Caco-2 (cell line): ENCODE results near the gene RETREG1. TPM values are rescaled to one million over a fixed set of nuclear protein-coding genes. Genes with fewer than 3 reads are reported as not detected.
A peak's percentile ranks its signal among the peaks of the same experiment; 100 is the strongest.

Source experiments
- BruUV-seq: library from RNA; stranded (reverse); fragments of 400-500 nt; replicated peaks from 2 replicates; lab custom pipeline; 2021; lab: Mats Ljungman, UMichigan
- CTCF ChIA-PET: fragments of 300-600 bp; sonication (Branson Sonifier 250); formaldehyde crosslinking; loops from one replicate; lab custom pipeline; 2022; ENCODE audit warnings: antibody characterized with exemption; lab: Charles Lee
- POLR2A ChIA-PET: fragments of 300-600 bp; sonication (Branson Sonifier 250); formaldehyde crosslinking; loops from one replicate; lab custom pipeline; 2022; ENCODE audit warnings: antibody characterized with exemption; lab: Charles Lee
- DNase-seq, 2 experiments: peaks; one replicate each; pipeline versions ENCODE4 v3.0.0 to v3.0.0-alpha.2; 2020 to 2022
- H3K27me3 ChIP-seq: replicated peaks from 2 replicates; pipeline ENCODE4 v1.6.0; 2011; ENCODE audit warnings: low read length; ENCODE audit not compliant: control insufficient read depth, insufficient read depth
- H3K36me3 ChIP-seq: 2 replicates; pipeline ENCODE4 v1.5.1; 2011; ENCODE audit warnings: low read length; ENCODE audit not compliant: control insufficient read depth, insufficient read depth
- H3K4me1 ChIP-seq: fragments of 250-450 bp; sonication (Bioruptor Pico); 2 replicates; pipeline ENCODE4 v1.5.1; 2020; ENCODE audit warnings: mild to moderate bottlenecking
- H3K4me3 ChIP-seq: 2 replicates; pipeline ENCODE4 v1.5.1; 2011; ENCODE audit warnings: low read depth, mild to moderate bottlenecking, control low read depth, low read length
- H3K9me3 ChIP-seq: fragments of 250-450 bp; sonication (Bioruptor Pico); 2 replicates; pipeline ENCODE4 v1.5.1; 2020; ENCODE audit warnings: mild to moderate bottlenecking, moderate library complexity
- H3K27ac Mint-ChIP-seq: one replicate; pipeline ENCODE4 v1.8.0; 2022; ENCODE audit warnings: mixed read lengths; ENCODE audit not compliant: unreplicated experiment
- H3K27me3 Mint-ChIP-seq: one replicate; pipeline ENCODE4 v1.8.0; 2022; ENCODE audit warnings: mixed read lengths; ENCODE audit not compliant: insufficient read depth, unreplicated experiment
- H3K36me3 Mint-ChIP-seq: one replicate; pipeline ENCODE4 v1.8.0; 2022; ENCODE audit warnings: mild to moderate bottlenecking, mixed read lengths; ENCODE audit not compliant: insufficient read depth, unreplicated experiment
- H3K4me1 Mint-ChIP-seq: one replicate; pipeline ENCODE4 v1.8.0; 2022; ENCODE audit warnings: low read depth, mixed read lengths; ENCODE audit not compliant: unreplicated experiment
- H3K4me3 Mint-ChIP-seq: one replicate; pipeline ENCODE4 v1.8.0; 2022; ENCODE audit warnings: mild to moderate bottlenecking, moderate library complexity, mixed read lengths; ENCODE audit not compliant: unreplicated experiment
- H3K9me3 Mint-ChIP-seq: one replicate; pipeline ENCODE4 v1.8.0; 2022; ENCODE audit warnings: mixed read lengths; ENCODE audit not compliant: unreplicated experiment
- intact Hi-C: fragments of 100-400 bp; cut with micrococcal nuclease; formaldehyde crosslinking; loops from one replicate; pipeline ENCODE4 v1.10.0; 2022; ENCODE audit not compliant: unreplicated experiment
- total RNA-seq: library from RNA; stranded (reverse); gene quantifications from 2 replicates; pipeline ENCODE4 v1.2.3, GENCODE V29; 2022
- TF ChIP-seq, protein P1 (sequence below), 2 experiments: fragments of 200-600 bp in 1 of 2; IDR thresholded peaks; 1 replicate in 1 of 2; 2 replicates in 1 of 2; pipeline versions ENCODE4 v1.5.1 to v1.8.0; 2011 to 2022; ENCODE audit warnings: antibody characterized with exemption in 1 of 2, control low read depth in 1 of 2, inconsistent platforms in 1 of 2, low read depth in 1 of 2, low read length in 1 of 2, mild to moderate bottlenecking in 1 of 2, moderate library complexity in 1 of 2; ENCODE audit not compliant: insufficient read depth in 1 of 2, severe bottlenecking in 1 of 2, unreplicated experiment in 1 of 2

RETREG1 gene
- total RNA-seq, 1 experiment from 2014 or later: 15.1 TPM

DNA sequence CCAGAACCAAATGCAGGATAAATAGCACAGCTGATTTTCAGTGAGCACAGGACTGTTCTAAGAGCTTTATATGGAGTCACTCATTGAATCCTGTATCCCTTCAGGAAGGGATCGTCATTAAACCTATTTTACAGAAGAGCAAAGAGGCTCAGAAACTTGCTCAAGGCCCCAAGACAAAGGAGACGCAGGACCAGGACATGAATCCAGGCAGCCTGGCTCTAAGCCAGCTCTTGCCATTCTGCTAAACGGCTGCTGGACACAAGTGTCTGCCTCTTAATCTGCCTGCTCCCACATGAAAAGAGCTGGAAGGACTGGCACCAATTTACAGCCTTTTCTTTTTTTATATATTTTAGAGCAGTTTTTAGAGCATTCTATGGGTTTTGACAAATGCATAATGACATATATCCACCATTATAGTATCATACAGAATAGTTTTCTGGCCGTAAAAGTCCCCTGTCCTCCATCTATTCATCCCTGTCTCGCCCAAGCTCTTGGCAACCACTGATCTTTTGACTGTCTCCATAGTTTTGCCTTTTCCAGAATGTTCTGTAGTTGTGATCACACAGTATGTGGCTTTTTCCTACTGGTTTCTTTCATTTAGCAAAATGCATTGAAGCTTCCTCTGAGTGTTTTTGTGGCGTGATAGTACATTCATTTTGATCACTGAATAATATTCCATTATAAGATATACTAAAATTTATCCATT is 37.5 kb downstream of the RETREG1 start:
- BruUV-seq: no TSS peak
- CTCF ChIA-PET: interaction anchor here (1.0 to 1.3 kb wide), 2 partner anchors 27 to 29 kb away, joined by 3 to 4 read pairs; no protein-coding TSS in a partner anchor

DNA sequence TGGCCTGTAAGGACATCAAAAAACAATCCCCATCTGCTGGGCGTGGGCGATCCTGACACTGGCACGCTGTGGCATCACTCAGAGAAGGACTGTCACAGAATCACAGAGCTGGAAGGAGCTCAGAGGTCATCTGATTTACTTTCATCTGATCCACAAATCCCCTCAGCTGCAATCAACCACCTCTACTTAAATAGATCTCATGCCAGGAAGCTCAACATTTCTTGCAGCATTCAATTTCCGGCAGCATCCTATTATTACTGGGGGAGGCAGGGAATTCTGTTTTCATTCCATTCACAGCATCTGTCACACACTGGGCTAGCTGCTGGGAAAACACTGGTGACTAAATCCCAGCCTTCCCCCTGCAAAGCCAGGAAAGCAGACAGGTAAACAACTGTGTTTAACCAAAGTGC is 38.3 kb downstream of the RETREG1 start:
- no peak for DNase-seq
- no peaks in the 10 kb centered on the region for H3K36me3 ChIP-seq
- H3K4me3 Mint-ChIP-seq: no peak overlapping the region
- H3K27me3 ChIP-seq: no peaks in the 10 kb centered on the region
- no peaks in the 10 kb centered on the region for H3K9me3 Mint-ChIP-seq
- TF ChIP-seq, protein P1, sequence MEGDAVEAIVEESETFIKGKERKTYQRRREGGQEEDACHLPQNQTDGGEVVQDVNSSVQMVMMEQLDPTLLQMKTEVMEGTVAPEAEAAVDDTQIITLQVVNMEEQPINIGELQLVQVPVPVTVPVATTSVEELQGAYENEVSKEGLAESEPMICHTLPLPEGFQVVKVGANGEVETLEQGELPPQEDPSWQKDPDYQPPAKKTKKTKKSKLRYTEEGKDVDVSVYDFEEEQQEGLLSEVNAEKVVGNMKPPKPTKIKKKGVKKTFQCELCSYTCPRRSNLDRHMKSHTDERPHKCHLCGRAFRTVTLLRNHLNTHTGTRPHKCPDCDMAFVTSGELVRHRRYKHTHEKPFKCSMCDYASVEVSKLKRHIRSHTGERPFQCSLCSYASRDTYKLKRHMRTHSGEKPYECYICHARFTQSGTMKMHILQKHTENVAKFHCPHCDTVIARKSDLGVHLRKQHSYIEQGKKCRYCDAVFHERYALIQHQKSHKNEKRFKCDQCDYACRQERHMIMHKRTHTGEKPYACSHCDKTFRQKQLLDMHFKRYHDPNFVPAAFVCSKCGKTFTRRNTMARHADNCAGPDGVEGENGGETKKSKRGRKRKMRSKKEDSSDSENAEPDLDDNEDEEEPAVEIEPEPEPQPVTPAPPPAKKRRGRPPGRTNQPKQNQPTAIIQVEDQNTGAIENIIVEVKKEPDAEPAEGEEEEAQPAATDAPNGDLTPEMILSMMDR (IDR thresholded peaks at IDR 0.05; ENCODE audit: insufficient read depth in 1 of 2, low read depth in 1 of 2, low read length in 1 of 2, severe bottlenecking in 1 of 2, unreplicated experiment in 1 of 2): no peak
- H3K4me1 ChIP-seq: peaks cover 1% of the 10 kb centered on the region
- peak overlapping the region; percentile 48 for H3K27ac Mint-ChIP-seq
- POLR2A ChIA-PET: no interaction called here
- intact Hi-C loops: no loop called here
- H3K36me3 Mint-ChIP-seq: no peaks in the 10 kb centered on the region
- CTCF ChIA-PET: interaction anchor here (1.0 to 1.3 kb wide), 2 partner anchors 26 to 28 kb away, joined by 3 to 4 read pairs; no protein-coding TSS in a partner anchor
- no peaks in the 10 kb centered on the region for H3K9me3 ChIP-seq
- H3K4me3 ChIP-seq: no peak overlapping the region
- peaks cover 26% of the 10 kb centered on the region for H3K4me1 Mint-ChIP-seq
- no peaks in the 10 kb centered on the region for H3K27me3 Mint-ChIP-seq
- no TSS peak for BruUV-seq

More for the DNA sequence above, 37.5 kb downstream of the RETREG1 start:
- Mint-ChIP-seq H3K27ac (peak overlapping the region; percentile 48), H3K36me3 (no peaks in the 10 kb centered on the region), H3K4me1 (peaks cover 22% of the 10 kb centered on the region), H3K27me3 (no peaks in the 10 kb centered on the region), H3K4me3 (no peak overlapping the region), H3K9me3 (no peaks in the 10 kb centered on the region)
- Histone ChIP-seq H3K4me3 (no peak overlapping the region), H3K9me3 (no peaks in the 10 kb centered on the region), H3K36me3 (no peaks in the 10 kb centered on the region), H3K27me3 (no peaks in the 10 kb centered on the region), H3K4me1 (peaks cover 9% of the 10 kb centered on the region)
- no peak for DNase-seq
- intact Hi-C loops: no loop called here
- POLR2A ChIA-PET: no interaction called here
- TF ChIP-seq, protein P1 (IDR thresholded peaks at IDR 0.05; ENCODE audit: insufficient read depth in 1 of 2, low read depth in 1 of 2, low read length in 1 of 2, severe bottlenecking in 1 of 2, unreplicated experiment in 1 of 2): no peak

DNA sequence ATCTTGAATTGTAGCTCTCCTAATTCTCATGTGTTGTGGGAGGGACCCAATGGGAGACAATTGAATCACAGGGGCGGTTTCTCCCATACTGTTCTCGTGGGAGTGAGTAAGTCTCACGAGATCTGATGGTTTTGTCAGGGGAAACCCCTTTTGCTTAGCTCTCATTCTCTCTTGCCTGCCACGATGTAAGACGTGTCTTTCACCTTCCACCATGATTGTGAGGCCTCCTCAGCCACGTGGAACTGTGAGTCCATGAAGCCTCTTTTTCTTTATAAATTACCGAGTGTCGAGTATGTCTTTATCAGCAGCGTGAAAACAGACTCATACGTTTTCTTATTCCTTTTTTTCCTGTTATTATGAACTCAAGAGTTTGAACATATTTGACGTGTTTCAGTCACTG is 39.1 kb downstream of the RETREG1 start:
- H3K4me1 Mint-ChIP-seq: peaks cover 33% of the 10 kb centered on the region
- TF ChIP-seq, protein P1 (IDR thresholded peaks at IDR 0.05; ENCODE audit: insufficient read depth in 1 of 2, low read depth in 1 of 2, low read length in 1 of 2, severe bottlenecking in 1 of 2, unreplicated experiment in 1 of 2): no peak
- CTCF ChIA-PET: no interaction called here
- H3K27ac Mint-ChIP-seq: peak overlapping the region; percentile 9
- Histone ChIP-seq H3K9me3 (no peaks in the 10 kb centered on the region), H3K36me3 (no peaks in the 10 kb centered on the region), H3K4me1 (peaks cover 3% of the 10 kb centered on the region), H3K27me3 (no peaks in the 10 kb centered on the region), H3K4me3 (no peak overlapping the region)
- POLR2A ChIA-PET: no interaction called here
- intact Hi-C loops: no loop called here
- no peaks in the 10 kb centered on the region for H3K36me3 Mint-ChIP-seq
- H3K27me3 Mint-ChIP-seq: no peaks in the 10 kb centered on the region
- no peaks in the 10 kb centered on the region for H3K9me3 Mint-ChIP-seq
- no peak overlapping the region for H3K4me3 Mint-ChIP-seq
- no peak for DNase-seq
- no TSS peak for BruUV-seq
